ENCODE data around the gene SHANK1.

Gene SHANK1

GRCh38 chr19:50725911-50726230 lies 6.3 kb upstream of the SHANK1 start:
- Histone ChIP-seq H3K4me3 (ENCODE audit: low read length in 2 of 2) (peak overlapping the region; percentile 71 to 95), H3K79me1 (ENCODE audit: low read depth, low read length) (peaks cover 7% of the 10 kb centered on the region), H4K91ac (ENCODE audit: low read depth, low read length, poor library complexity) (no peak overlapping the region), H2AFZ (ENCODE audit: low read length) (peak overlapping the region; percentile 100), H3K4ac (ENCODE audit: low read length) (no peak overlapping the region), H3K4me1 (ENCODE audit: control insufficient read depth in 2 of 2, insufficient read depth in 1 of 2, low read depth in 1 of 2, low read length in 2 of 2) (peaks cover 7 to 26% of the 10 kb centered on the region in 2 donors), H3K36me3 (replicated peaks in 1 of 2; ENCODE audit: control insufficient read depth in 2 of 2, insufficient read depth in 2 of 2, low read length in 2 of 2) (no peaks in the 10 kb centered on the region), H3K27me3 (ENCODE audit: control insufficient read depth in 3 of 3, insufficient read depth in 3 of 3, low read depth in 1 of 3, low read length in 3 of 3) (peaks cover 0 to 26% (median 18%) of the 10 kb centered on the region in 3 experiments), H3K9ac (ENCODE audit: low read depth, low read length, poor library complexity) (peak overlapping the region; percentile 99), H2BK15ac (ENCODE audit: low read length) (no peak overlapping the region), H3K14ac (ENCODE audit: low read length) (no peak overlapping the region), H2BK12ac (ENCODE audit: low read length) (no peak overlapping the region), H2AK5ac (ENCODE audit: low read depth, low read length) (peak overlapping the region; percentile 68), H2BK120ac (ENCODE audit: low read depth, low read length) (no peak overlapping the region), H3K27ac (replicated peaks; ENCODE audit: low read length) (no peak overlapping the region), H3K18ac (ENCODE audit: low read length) (no peak overlapping the region), H4K8ac (ENCODE audit: low read depth, low read length) (no peak overlapping the region), H3K4me2 (ENCODE audit: insufficient read depth, low read length, poor library complexity, severe bottlenecking) (peak overlapping the region; percentile 99), H3K23ac (ENCODE audit: low read depth, low read length, poor library complexity) (peak overlapping the region; percentile 99), H2BK5ac (ENCODE audit: low read length) (peak overlapping the region; percentile 57), H3K9me3 (replicated peaks in 1 of 2; ENCODE audit: control insufficient read depth in 2 of 2, insufficient read depth in 1 of 2, low read depth in 1 of 2, low read length in 2 of 2) (no peaks in the 10 kb centered on the region)
- no peak for DNase-seq (ENCODE audit: low spot score)
- WGBS, 2 donors (ENCODE audit: extremely low coverage in 2 of 2, insufficient read length in 2 of 2, insufficient replicate concordance in 1 of 2): no CpG with 5 or more reads among the region's 9 CpGs

- Histone ChIP-seq H3K18ac (ENCODE audit: low read length) (peak overlapping the region; percentile 98), H3K14ac (ENCODE audit: low read length) (peak overlapping the region; percentile 58), H3K4ac (ENCODE audit: low read length) (peak overlapping the region; percentile 14), H3K36me3 (replicated peaks in 1 of 2; ENCODE audit: control insufficient read depth in 2 of 2, insufficient read depth in 2 of 2, low read length in 2 of 2) (no peaks in the 10 kb centered on the region), H3K4me1 (ENCODE audit: control insufficient read depth in 2 of 2, insufficient read depth in 1 of 2, low read depth in 1 of 2, low read length in 2 of 2) (peaks cover 7 to 26% of the 10 kb centered on the region in 2 donors), H3K4me3 (ENCODE audit: low read length in 2 of 2) (peak overlapping the region; percentile 71 to 95), H3K9ac (ENCODE audit: low read depth, low read length, poor library complexity) (peak overlapping the region; percentile 99), H3K27ac (replicated peaks; ENCODE audit: low read length) (peak overlapping the region; percentile 68), H2BK12ac (ENCODE audit: low read length) (peak overlapping the region; percentile 44), H2AFZ (ENCODE audit: low read length) (peak overlapping the region; percentile 100), H4K8ac (ENCODE audit: low read depth, low read length) (no peak overlapping the region), H2AK5ac (ENCODE audit: low read depth, low read length) (peak overlapping the region; percentile 68), H2BK120ac (ENCODE audit: low read depth, low read length) (peak overlapping the region; percentile 25), H3K79me1 (ENCODE audit: low read depth, low read length) (peaks cover 7% of the 10 kb centered on the region), H4K91ac (ENCODE audit: low read depth, low read length, poor library complexity) (no peak overlapping the region), H2BK15ac (ENCODE audit: low read length) (peak overlapping the region; percentile 82), H3K4me2 (ENCODE audit: insufficient read depth, low read length, poor library complexity, severe bottlenecking) (peak overlapping the region; percentile 99), H3K9me3 (replicated peaks in 1 of 2; ENCODE audit: control insufficient read depth in 2 of 2, insufficient read depth in 1 of 2, low read depth in 1 of 2, low read length in 2 of 2) (no peaks in the 10 kb centered on the region), H3K27me3 (ENCODE audit: control insufficient read depth in 3 of 3, insufficient read depth in 3 of 3, low read depth in 1 of 3, low read length in 3 of 3) (peaks cover 0 to 26% (median 21%) of the 10 kb centered on the region in 3 experiments), H2BK5ac (ENCODE audit: low read length) (peak overlapping the region; percentile 57), H3K23ac (ENCODE audit: low read depth, low read length, poor library complexity) (peak overlapping the region; percentile 99)
- no peak for DNase-seq (ENCODE audit: low spot score)
- WGBS, 2 donors (ENCODE audit: extremely low coverage in 2 of 2, insufficient read length in 2 of 2, insufficient replicate concordance in 1 of 2): no CpG with 5 or more reads among the region's 52 CpGs
These were observed 5.8 kb upstream of the SHANK1 start for GRCh38 chr19:50725218-50725910.

GRCh38 chr19:50724522-50725217 lies 5.1 kb upstream of the SHANK1 start:
- H3K9ac ChIP-seq (ENCODE audit: low read depth, low read length, poor library complexity): peak overlapping the region; percentile 99
- peak overlapping the region; percentile 74 to 95 for H3K4me3 ChIP-seq (ENCODE audit: low read length in 2 of 2)
- peaks cover 7% of the 10 kb centered on the region for H3K79me1 ChIP-seq (ENCODE audit: low read depth, low read length)
- peak overlapping the region; percentile 100 for H2AFZ ChIP-seq (ENCODE audit: low read length)
- no peak overlapping the region for H4K8ac ChIP-seq (ENCODE audit: low read depth, low read length)
- peaks cover 0 to 26% (median 25%) of the 10 kb centered on the region in 3 experiments for H3K27me3 ChIP-seq (ENCODE audit: control insufficient read depth in 3 of 3, insufficient read depth in 3 of 3, low read depth in 1 of 3, low read length in 3 of 3)
- no peaks in the 10 kb centered on the region for H3K9me3 ChIP-seq (replicated peaks in 1 of 2; ENCODE audit: control insufficient read depth in 2 of 2, insufficient read depth in 1 of 2, low read depth in 1 of 2, low read length in 2 of 2)
- H4K91ac ChIP-seq (ENCODE audit: low read depth, low read length, poor library complexity): no peak overlapping the region
- no CpG with 5 or more reads among the region's 65 CpGs for WGBS, 2 donors (ENCODE audit: extremely low coverage in 2 of 2, insufficient read length in 2 of 2, insufficient replicate concordance in 1 of 2)
- peak overlapping the region; percentile 99 for H3K4me2 ChIP-seq (ENCODE audit: insufficient read depth, low read length, poor library complexity, severe bottlenecking)
- H2BK15ac ChIP-seq (ENCODE audit: low read length): peak overlapping the region; percentile 82
- H3K18ac ChIP-seq (ENCODE audit: low read length): peak overlapping the region; percentile 99
- DNase-seq (ENCODE audit: low spot score): peak; percentile 100
- H3K27ac ChIP-seq (replicated peaks; ENCODE audit: low read length): peak overlapping the region; percentile 68
- no peaks in the 10 kb centered on the region for H3K36me3 ChIP-seq (replicated peaks in 1 of 2; ENCODE audit: control insufficient read depth in 2 of 2, insufficient read depth in 2 of 2, low read length in 2 of 2)
- no peak overlapping the region for H3K4ac ChIP-seq (ENCODE audit: low read length)
- no peak overlapping the region for H2AK5ac ChIP-seq (ENCODE audit: low read depth, low read length)
- H2BK120ac ChIP-seq (ENCODE audit: low read depth, low read length): peak overlapping the region; percentile 43
- peak overlapping the region; percentile 84 for H2BK5ac ChIP-seq (ENCODE audit: low read length)
- peak overlapping the region; percentile 44 for H2BK12ac ChIP-seq (ENCODE audit: low read length)
- H3K23ac ChIP-seq (ENCODE audit: low read depth, low read length, poor library complexity): peak overlapping the region; percentile 99
- H3K4me1 ChIP-seq (ENCODE audit: control insufficient read depth in 2 of 2, insufficient read depth in 1 of 2, low read depth in 1 of 2, low read length in 2 of 2): peaks cover 7 to 30% of the 10 kb centered on the region in 2 donors
- H3K14ac ChIP-seq (ENCODE audit: low read length): peak overlapping the region; percentile 64

All from neuronal stem cell (in vitro differentiated cells).